ENCODE measurements around the gene MYCBPAP. TPM values are rescaled to one million over a fixed set of nuclear protein-coding genes. Genes with fewer than 3 reads are reported as not detected.

Gene MYCBPAP
- total and polyA plus RNA-seq, 2 donors from 2014 or later: 0.72 to 2.9 TPM

- intact Hi-C loops (cut with DNase I): no loop called here
- no peak overlapping the region for H3K9ac ChIP-seq (ENCODE audit: low read length in 3 of 3)
- no peak for DNase-seq
- no peaks in the 10 kb centered on the region for H3K4me1 ChIP-seq (ENCODE audit: control insufficient read depth in 2 of 3, insufficient read depth in 2 of 3, low read depth in 1 of 3, low read length in 3 of 3)
- no peak overlapping the region for H3K27ac ChIP-seq (ENCODE audit: low read depth in 2 of 2, low read length in 2 of 2)
- TF ChIP-seq CTCF (IDR thresholded peaks at IDR 0.05; ENCODE audit: borderline replicate concordance, extremely low read depth, insufficient read depth): no peak
- H3K9me3 ChIP-seq (ENCODE audit: control insufficient read depth in 2 of 3, insufficient read depth in 1 of 3, low read length in 3 of 3): no peaks in the 10 kb centered on the region
- no peak overlapping the region for H3K4me3 ChIP-seq (ENCODE audit: low read length in 3 of 3)
- no peak for FAIRE-seq
- H3K27me3 ChIP-seq (ENCODE audit: control insufficient read depth, insufficient read depth, low read length): no peaks in the 10 kb centered on the region
- H3K36me3 ChIP-seq (ENCODE audit: control insufficient read depth in 2 of 3, insufficient read depth in 3 of 3, low read length in 3 of 3): peaks cover 0 to 2% (median 0%) of the 10 kb centered on the region in 3 donors
Measured at GRCh38 chr17:50580646-50581045, 72.4 kb downstream of the MYCBPAP start.

Other genes starting within 250 kb of the MYCBPAP start
- gene TMEM92, start 234.0 kb upstream of the MYCBPAP start, total RNA-seq: 2.4 TPM
- not detected for gene TMEM92, start 234.0 kb upstream of the MYCBPAP start, polyA plus RNA-seq (ENCODE audit: insufficient read depth, low read depth, low replicate concordance)
- 30.0 TPM for gene XYLT2, start 162.3 kb upstream of the MYCBPAP start, total RNA-seq
- gene XYLT2, start 162.3 kb upstream of the MYCBPAP start, polyA plus RNA-seq (ENCODE audit: insufficient read depth, low read depth, low replicate concordance): 21.2 TPM
- 54.0 TPM for gene MRPL27, start 135.3 kb upstream of the MYCBPAP start, total RNA-seq
- 227 TPM for gene MRPL27, start 135.3 kb upstream of the MYCBPAP start, polyA plus RNA-seq (ENCODE audit: insufficient read depth, low read depth, low replicate concordance)
- 1.0 TPM for gene EME1, start 135.2 kb upstream of the MYCBPAP start, total RNA-seq
- not detected for gene EME1, start 135.2 kb upstream of the MYCBPAP start, polyA plus RNA-seq (ENCODE audit: insufficient read depth, low read depth, low replicate concordance)
- gene LRRC59, start 110.9 kb upstream of the MYCBPAP start, total RNA-seq: 61.7 TPM
- gene LRRC59, start 110.9 kb upstream of the MYCBPAP start, polyA plus RNA-seq (ENCODE audit: insufficient read depth, low read depth, low replicate concordance): 37.0 TPM
- gene ACSF2, start 82.2 kb upstream of the MYCBPAP start, total RNA-seq: 44.4 TPM
- 404 TPM for gene ACSF2, start 82.2 kb upstream of the MYCBPAP start, polyA plus RNA-seq (ENCODE audit: insufficient read depth, low read depth, low replicate concordance)
- gene CHAD, start 39.6 kb upstream of the MYCBPAP start, total RNA-seq: 0.22 TPM
- gene CHAD, start 39.6 kb upstream of the MYCBPAP start, polyA plus RNA-seq (ENCODE audit: insufficient read depth, low read depth, low replicate concordance): 0.43 TPM
- 38.9 TPM for gene RSAD1, start 29.6 kb upstream of the MYCBPAP start, total RNA-seq
- 39.9 TPM for gene RSAD1, start 29.6 kb upstream of the MYCBPAP start, polyA plus RNA-seq (ENCODE audit: insufficient read depth, low read depth, low replicate concordance)
- gene EPN3, start 24.3 kb downstream of the MYCBPAP start, total RNA-seq: 5.0 TPM
- gene EPN3, start 24.3 kb downstream of the MYCBPAP start, polyA plus RNA-seq (ENCODE audit: insufficient read depth, low read depth, low replicate concordance): 28.7 TPM
- gene SPATA20, start 38.7 kb downstream of the MYCBPAP start, total RNA-seq: 60.4 TPM
- 52.7 TPM for gene SPATA20, start 38.7 kb downstream of the MYCBPAP start, polyA plus RNA-seq (ENCODE audit: insufficient read depth, low read depth, low replicate concordance)
- 0.06 TPM for gene CACNA1G, start 52.3 kb downstream of the MYCBPAP start, total RNA-seq
- not detected for gene CACNA1G, start 52.3 kb downstream of the MYCBPAP start, polyA plus RNA-seq (ENCODE audit: insufficient read depth, low read depth, low replicate concordance)
- gene ABCC3, start 126.4 kb downstream of the MYCBPAP start, total RNA-seq: 156 TPM
- gene ABCC3, start 126.4 kb downstream of the MYCBPAP start, polyA plus RNA-seq (ENCODE audit: insufficient read depth, low read depth, low replicate concordance): 9.3 TPM
- gene ANKRD40, start 199.5 kb downstream of the MYCBPAP start, total RNA-seq: 37.6 TPM
- 15.8 TPM for gene ANKRD40, start 199.5 kb downstream of the MYCBPAP start, polyA plus RNA-seq (ENCODE audit: insufficient read depth, low read depth, low replicate concordance)
- gene LUC7L3, start 211.2 kb downstream of the MYCBPAP start, total RNA-seq: 91.9 TPM
- 74.3 TPM for gene LUC7L3, start 211.2 kb downstream of the MYCBPAP start, polyA plus RNA-seq (ENCODE audit: insufficient read depth, low read depth, low replicate concordance)

All from kidney (tissue), 14 donors.